ENCODE results near the gene ZDHHC1. TPM values are rescaled to one million over a fixed set of nuclear protein-coding genes. Genes with fewer than 3 reads are reported as not detected.

The ZDHHC1 gene
- total RNA-seq, 8 experiments from 2014 or later, result 3.4 to 14.6 (median 4.6) TPM

GRCh38 chr16:67399218-67399733 lies 17.0 kb downstream of the ZDHHC1 start:
- H3K4me1 ChIP-seq (replicated peaks in 1 of 2), result peaks cover 36 to 50% of the 10 kb centered on the region in 2 donors
- H3K4me3 ChIP-seq, result no peak overlapping the region
- H3K27ac ChIP-seq, result no peak overlapping the region
- ATAC-seq (replicated peaks in 6 of 8), result peak in 6 of 8 experiments; percentile 28 to 69 (median 51)
- WGBS, 10 experiments, result 50% methylated on average over 4 of the region's 42 CpGs; no CpG with 5 or more reads in 9 of the 10 experiments
- in situ Hi-C loops (cut with MboI; ENCODE audit: low pct_unique_long_range_greater_than_20kb in 2 of 9, low sequenced_read_pairs in 9 of 9, unreplicated experiment in 9 of 9), result no loop called here

GRCh38 chr16:67398546-67399217 lies 17.6 kb downstream of the ZDHHC1 start:
- Histone ChIP-seq H3K4me1 (replicated peaks in 1 of 2) (peaks cover 40 to 56% of the 10 kb centered on the region in 2 donors), H3K4me3 (no peak overlapping the region), H3K27ac (no peak overlapping the region)
- no peak for ATAC-seq (replicated peaks in 6 of 8)
- 80 to 100% (median 97%) methylated on average over 1 to 3 of the region's 19 CpGs; no CpG with 5 or more reads in 6 of the 10 experiments for WGBS, 10 experiments
- in situ Hi-C loops (cut with MboI; ENCODE audit: low pct_unique_long_range_greater_than_20kb in 2 of 9, low sequenced_read_pairs in 9 of 9, unreplicated experiment in 9 of 9), result no loop called here

DNA sequence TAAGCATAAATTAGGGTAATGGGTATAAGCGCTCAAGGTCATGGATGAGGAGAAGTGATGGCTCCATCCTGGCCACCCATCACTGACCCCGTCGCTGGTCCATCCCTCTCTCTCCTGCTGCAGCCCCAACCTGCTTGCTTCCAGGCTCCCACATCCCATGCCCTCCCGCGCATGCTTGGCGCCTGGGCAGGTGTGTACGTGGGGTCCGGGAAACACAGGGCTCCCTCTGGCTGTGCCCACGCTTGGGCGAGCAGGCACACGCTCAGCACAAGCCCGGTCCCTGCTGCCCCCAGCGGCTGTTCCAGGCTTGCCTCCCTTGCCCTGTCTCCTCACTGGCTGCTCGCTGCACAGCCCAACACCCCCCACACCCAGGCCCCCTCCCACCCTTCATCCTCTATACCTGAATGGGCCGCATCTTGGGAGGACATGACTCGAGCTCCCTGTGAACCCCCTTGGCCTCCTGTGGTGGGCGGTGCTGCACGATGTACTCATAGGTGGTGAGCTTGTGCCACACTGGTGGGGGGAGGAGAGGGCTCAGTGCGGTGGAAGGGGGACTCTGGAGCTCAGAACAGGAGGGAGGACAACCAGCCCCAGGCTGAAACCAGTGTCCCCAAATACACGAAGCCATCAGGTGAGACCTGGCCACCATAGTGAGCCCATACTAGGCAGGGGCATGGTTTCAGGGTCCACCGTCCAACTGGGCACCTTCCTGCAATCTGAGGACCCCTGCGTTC lies 18.3 kb downstream of the ZDHHC1 start:
- ATAC-seq (replicated peaks in 6 of 8), result no peak
- in situ Hi-C loops (cut with MboI; ENCODE audit: low pct_unique_long_range_greater_than_20kb in 2 of 9, low sequenced_read_pairs in 9 of 9, unreplicated experiment in 9 of 9), result no loop called here
- Histone ChIP-seq H3K27ac (no peak overlapping the region), H3K4me1 (replicated peaks in 1 of 2) (peaks cover 42 to 59% of the 10 kb centered on the region in 2 donors), H3K4me3 (no peak overlapping the region)
- 50 to 100% methylated on average over 2 to 3 of the region's 22 CpGs; no CpG with 5 or more reads in 8 of the 10 experiments for WGBS, 10 experiments

DNA sequence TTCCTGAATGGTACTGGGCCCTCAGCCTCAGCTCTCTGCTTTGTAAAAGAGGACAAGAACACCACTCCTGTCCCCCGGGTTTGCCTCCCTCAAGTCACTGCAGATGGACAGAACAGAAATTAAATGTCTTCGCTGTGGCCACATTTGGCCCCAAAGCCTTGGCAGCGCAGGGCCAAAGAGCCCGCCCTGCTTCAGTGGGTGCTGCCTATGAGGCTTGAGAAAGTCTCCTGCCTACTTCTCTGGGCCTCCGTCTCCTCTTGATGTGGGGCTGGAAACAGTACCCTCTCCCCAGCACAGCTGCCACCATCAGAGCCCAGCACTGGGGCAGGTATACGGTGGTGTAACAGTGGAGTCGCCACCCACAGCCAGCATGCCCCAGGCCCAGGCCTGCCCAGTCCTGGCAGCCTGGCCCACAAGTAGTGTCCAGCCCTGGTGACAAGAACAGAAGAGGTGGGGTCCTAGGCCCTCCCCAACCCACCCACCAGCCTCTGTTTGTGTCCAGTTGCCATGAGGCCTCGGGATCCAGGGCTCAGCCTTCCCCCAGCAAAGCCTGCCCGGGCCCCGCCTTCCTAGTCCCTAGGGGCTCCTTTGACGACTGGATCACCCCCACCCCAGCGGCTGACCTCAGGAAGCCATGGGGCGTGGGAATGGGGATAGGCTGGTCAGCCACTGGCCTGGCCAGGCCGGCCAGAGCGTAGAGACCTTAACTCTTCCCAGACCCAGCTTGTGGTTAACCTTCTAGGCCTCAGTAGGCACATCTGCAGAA lies 19.1 kb downstream of the ZDHHC1 start:
- Histone ChIP-seq H3K27ac (peak overlapping the region; percentile 48 to 91), H3K4me1 (replicated peaks in 1 of 2) (peaks cover 47 to 66% of the 10 kb centered on the region in 2 donors), H3K4me3 (no peak overlapping the region)
- in situ Hi-C loops (cut with MboI; ENCODE audit: low pct_unique_long_range_greater_than_20kb in 2 of 9, low sequenced_read_pairs in 9 of 9, unreplicated experiment in 9 of 9), result no loop called here
- ATAC-seq (replicated peaks in 6 of 8), result no peak
- WGBS, 10 experiments, result 35 to 100% (median 66%) methylated on average over 2 to 8 of the region's 15 CpGs; no CpG with 5 or more reads in 4 of the 10 experiments

GRCh38 chr16:67396159-67397035 lies 19.9 kb downstream of the ZDHHC1 start:
- Histone ChIP-seq H3K4me3 (no peak overlapping the region), H3K27ac (peak overlapping the region; percentile 76 to 91), H3K4me1 (replicated peaks in 1 of 2) (peaks cover 55 to 69% of the 10 kb centered on the region in 2 donors)
- ATAC-seq (replicated peaks in 6 of 8), result peak; percentile 49 to 71 (median 64)
- whole genome bisulfite sequencing, 10 experiments, result 40% methylated on average over 1 of the region's 31 CpGs; no CpG with 5 or more reads in 9 of the 10 experiments
- in situ Hi-C loops (cut with MboI; ENCODE audit: low pct_unique_long_range_greater_than_20kb in 2 of 9, low sequenced_read_pairs in 9 of 9, unreplicated experiment in 9 of 9), result no loop called here

- H3K4me1 ChIP-seq (replicated peaks in 1 of 2), result peaks cover 59 to 74% of the 10 kb centered on the region in 2 donors
Measured at GRCh38 chr16:67395458-67396158, 20.7 kb downstream of the ZDHHC1 start.

GRCh38 chr16:67395105-67395457 lies 21.2 kb downstream of the ZDHHC1 start:
- no peak overlapping the region for H3K4me3 ChIP-seq
- in situ Hi-C loops (cut with MboI; ENCODE audit: low pct_unique_long_range_greater_than_20kb in 2 of 9, low sequenced_read_pairs in 9 of 9, unreplicated experiment in 9 of 9), result no loop called here
- peaks cover 59 to 74% of the 10 kb centered on the region in 2 donors for H3K4me1 ChIP-seq (replicated peaks in 1 of 2)

More at GRCh38 chr16:67395458-67396158, 20.7 kb downstream of the ZDHHC1 start:
- Histone ChIP-seq H3K4me3 (no peak overlapping the region), H3K27ac (peak overlapping the region; percentile 76 to 91)
- ATAC-seq (replicated peaks in 6 of 8), result peak in 5 of 8 experiments; percentile 0 to 24 (median 14)
- whole genome bisulfite sequencing, 10 experiments, result 18 to 82% (median 40%) methylated on average over 1 to 3 of the region's 13 CpGs; no CpG with 5 or more reads in 7 of the 10 experiments
- in situ Hi-C loops (cut with MboI; ENCODE audit: low pct_unique_long_range_greater_than_20kb in 2 of 9, low sequenced_read_pairs in 9 of 9, unreplicated experiment in 9 of 9), result no loop called here

GRCh38 chr16:67394155-67395104 lies 21.8 kb downstream of the ZDHHC1 start:
- H3K27ac ChIP-seq, result peak overlapping the region; percentile 73 to 77
- H3K4me3 ChIP-seq, result no peak overlapping the region
- no peak for ATAC-seq (replicated peaks in 6 of 8)
- 70 to 100% (median 86%) methylated on average over 1 to 12 of the region's 88 CpGs; no CpG with 5 or more reads in 6 of the 10 experiments for WGBS, 10 experiments
- in situ Hi-C loops (cut with MboI; ENCODE audit: low pct_unique_long_range_greater_than_20kb in 2 of 9, low sequenced_read_pairs in 9 of 9, unreplicated experiment in 9 of 9), result no loop called here
- peaks cover 56 to 67% of the 10 kb centered on the region in 2 donors for H3K4me1 ChIP-seq (replicated peaks in 1 of 2)

More at GRCh38 chr16:67395105-67395457, 21.2 kb downstream of the ZDHHC1 start:
- no peak for ATAC-seq (replicated peaks in 6 of 8)
- WGBS, 10 experiments, result 40 to 100% (median 90%) methylated on average over 1 to 3 of the region's 10 CpGs; no CpG with 5 or more reads in 5 of the 10 experiments
- no peak overlapping the region for H3K27ac ChIP-seq

- 20 to 53% (median 29%) methylated on average over 3 to 9 of the region's 20 CpGs; no CpG with 5 or more reads in 7 of the 10 experiments for WGBS, 10 experiments
- Histone ChIP-seq H3K4me3 (peak overlapping the region; percentile 33 to 51 (median 41)), H3K27ac (peak overlapping the region; percentile 73 to 77), H3K4me1 (replicated peaks in 1 of 2) (peaks cover 53 to 65% of the 10 kb centered on the region in 2 donors)
- peak in 4 of 8 experiments; percentile 1 to 9 (median 2) for ATAC-seq (replicated peaks in 6 of 8)
- in situ Hi-C loops (cut with MboI; ENCODE audit: low pct_unique_long_range_greater_than_20kb in 2 of 9, low sequenced_read_pairs in 9 of 9, unreplicated experiment in 9 of 9), result no loop called here
Measured at GRCh38 chr16:67393788-67394154, 22.5 kb downstream of the ZDHHC1 start.

- WGBS, 10 experiments, result 0% methylated on average over 3 to 4 of the region's 56 CpGs; no CpG with 5 or more reads in 8 of the 10 experiments
- peaks cover 53 to 67% of the 10 kb centered on the region in 2 donors for H3K4me1 ChIP-seq (replicated peaks in 1 of 2)
- H3K4me3 ChIP-seq, result peak within 1 kb of the TSS; percentile 33 to 51 (median 41)
- peak within 1 kb of the TSS; percentile 73 to 77 for H3K27ac ChIP-seq
- in situ Hi-C loops (cut with MboI; ENCODE audit: low pct_unique_long_range_greater_than_20kb in 2 of 9, low sequenced_read_pairs in 9 of 9, unreplicated experiment in 9 of 9), result no loop called here
- peak; percentile 59 to 82 (median 76) for ATAC-seq (replicated peaks in 6 of 8)
Measured at GRCh38 chr16:67393111-67393787, 23.0 kb downstream of the ZDHHC1 start, which contains the start of gene TPPP3. TPPP3 (minus strand) TSS chr16:67393498; CDS start chr16:67391111, 2,387 bp downstream.
